Right lobe of liver (tissue), 6 donors: ENCODE data around the gene ENO2. TPM values are rescaled to one million over a fixed set of nuclear protein-coding genes. Genes with fewer than 3 reads are reported as not detected.

Experiments used
- ATAC-seq, 4 donors: fragments of 200-7000 bp; cut with Tn5 transposase; one replicate each; pipeline ENCODE4 v1.9.1; 2020; ENCODE audit warnings: mild to moderate bottlenecking in 4 of 4, moderate library complexity in 4 of 4
- DNase-seq, 3 donors: peaks; one replicate each; pipeline ENCODE4 v3.0.0-alpha.2; 2020
- H3K27ac ChIP-seq, 3 donors: fragments of 200-600 bp; one replicate each; pipeline ENCODE4 v1.8.0; 2022
- H3K27me3 ChIP-seq, 2 donors: fragments of 200-600 bp; one replicate each; pipeline ENCODE4 v1.8.0; 2022
- H3K36me3 ChIP-seq, 4 donors: fragments of 200-600 bp; sonication (generic) in 1 of 4; one replicate each; pipeline versions ENCODE4 v1.5.1 to v1.8.0; 2017 to 2022; ENCODE audit warnings: control low read depth in 1 of 4
- H3K4me1 ChIP-seq, 4 donors: fragments of 200-600 bp; sonication (generic) in 1 of 4; one replicate each; pipeline versions ENCODE4 v1.5.1 to v1.8.0; 2017 to 2022; ENCODE audit warnings: control low read depth in 1 of 4
- H3K4me3 ChIP-seq, 3 donors: fragments of 200-600 bp; one replicate each; pipeline ENCODE4 v1.8.0; 2022
- H3K9me3 ChIP-seq, 4 donors: fragments of 200-600 bp; sonication (generic) in 1 of 4; one replicate each; pipeline versions ENCODE4 v1.5.1 to v1.8.0; 2017 to 2022; ENCODE audit warnings: control low read depth in 1 of 4
- POLR2A ChIP-seq: fragments of 450-650 bp; IDR thresholded peaks from one replicate; pipeline ENCODE4 v1.6.1; 2017; ENCODE audit warnings: antibody characterized with exemption, mild to moderate bottlenecking
- WGBS: methylation state at CpG from one replicate; pipeline ENCODE4 v1.1.6; 2018; ENCODE audit warnings: low coverage, low lambda C conversion rate; ENCODE audit not compliant: insufficient coverage; ENCODE audit errors: missing lambda C conversion rate; 5-methylcytosine and 5-hydroxymethylcytosine counted together
- intact Hi-C, 2 donors: fragments of 100-400 bp; cut with DNase I; formaldehyde crosslinking; loops; one replicate each; pipeline versions ENCODE4 v1.11.2 to v1.14.1; 2022
- total RNA-seq, 6 experiments: library from RNA; depleted of rRNA in 2 of 6; stranded (reverse); fragments of >200 nt in 2 of 6; fragmentation: NEBNext Ultra II Directional in 3 of 6; extraction: Animal tissue kit (Norgen Biotek cat#: 25700) in 3 of 6; gene quantifications; one replicate each; pipeline versions ENCODE4 v1.1.0 to v1.2.4, GENCODE V29; 2016 to 2023
- TF ChIP-seq, protein P1 (sequence below), 4 donors: fragments of 200-600 bp in 3 of 4; fragments of 450-650 bp in 1 of 4; IDR thresholded peaks; one replicate each; pipeline versions ENCODE4 v1.5.1 to v1.8.0; 2016 to 2022; ENCODE audit warnings: antibody characterized with exemption in 4 of 4, mild to moderate bottlenecking in 2 of 4
- donor health status: DM: no; HTN: yes; CAD: no.
- donor health status: DM: no; HTN: no; CAD: no.
- donor health status: DM: no; HTN: no; CAD: no.
- donor health status: DM: no; HTN: yes; CAD: no.
- donor health status: DM: no; HTN: yes; CAD: no.

Gene ENO2
- total RNA-seq, 6 experiments from 2014 or later: 1.1 to 9.3 (median 2.0) TPM

DNA sequence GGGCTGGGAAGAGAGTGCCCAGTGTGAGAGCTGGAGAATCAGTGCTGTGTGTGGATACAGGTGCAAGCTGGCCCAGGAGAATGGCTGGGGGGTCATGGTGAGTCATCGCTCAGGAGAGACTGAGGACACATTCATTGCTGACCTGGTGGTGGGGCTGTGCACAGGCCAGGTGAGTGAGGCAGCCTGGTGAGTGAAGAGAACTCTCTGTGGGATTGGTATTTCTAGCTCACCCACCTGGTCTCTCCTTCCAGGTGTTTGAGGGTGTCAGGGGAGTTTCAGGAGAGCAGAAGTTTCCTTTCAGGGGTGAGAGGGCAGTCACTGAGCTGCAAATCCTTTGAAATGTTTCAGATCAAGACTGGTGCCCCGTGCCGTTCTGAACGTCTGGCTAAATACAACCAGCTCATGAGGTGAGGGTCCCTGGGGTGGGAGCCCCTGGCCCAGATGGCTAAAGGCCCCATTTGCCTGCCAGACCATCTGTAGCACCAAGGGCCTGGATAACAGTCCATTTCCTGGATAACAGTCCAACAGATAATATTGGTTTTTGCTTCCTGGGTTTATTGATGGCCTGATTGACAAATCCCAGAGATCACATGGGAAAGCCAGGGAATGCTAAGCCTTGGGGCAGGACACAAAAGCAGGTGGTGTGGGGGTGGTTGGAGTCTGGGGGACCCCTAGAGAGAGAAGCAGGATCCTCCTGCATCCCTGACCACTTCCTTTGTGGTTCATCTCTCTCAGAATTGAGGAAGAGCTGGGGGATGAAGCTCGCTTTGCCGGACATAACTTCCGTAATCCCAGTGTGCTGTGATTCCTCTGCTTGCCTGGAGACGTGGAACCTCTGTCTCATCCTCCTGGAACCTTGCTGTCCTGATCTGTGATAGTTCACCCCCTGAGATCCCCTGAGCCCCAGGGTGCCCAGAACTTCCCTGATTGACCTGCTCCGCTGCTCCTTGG lies 7.9 kb downstream of the ENO2 start:
- Histone ChIP-seq H3K27me3 (no peaks in the 10 kb centered on the region), H3K9me3 (no peaks in the 10 kb centered on the region), H3K27ac (no peak overlapping the region), H3K4me1 (peaks cover 0 to 30% (median 13%) of the 10 kb centered on the region in 4 donors), H3K36me3 (no peaks in the 10 kb centered on the region), H3K4me3 (no peak overlapping the region)
- intact Hi-C loops: no loop called here
- 79% methylated on average over 2 of the region's 9 CpGs for WGBS
- DNase-seq (no peak), ATAC-seq (no peak)
- TF ChIP-seq, protein P1, sequence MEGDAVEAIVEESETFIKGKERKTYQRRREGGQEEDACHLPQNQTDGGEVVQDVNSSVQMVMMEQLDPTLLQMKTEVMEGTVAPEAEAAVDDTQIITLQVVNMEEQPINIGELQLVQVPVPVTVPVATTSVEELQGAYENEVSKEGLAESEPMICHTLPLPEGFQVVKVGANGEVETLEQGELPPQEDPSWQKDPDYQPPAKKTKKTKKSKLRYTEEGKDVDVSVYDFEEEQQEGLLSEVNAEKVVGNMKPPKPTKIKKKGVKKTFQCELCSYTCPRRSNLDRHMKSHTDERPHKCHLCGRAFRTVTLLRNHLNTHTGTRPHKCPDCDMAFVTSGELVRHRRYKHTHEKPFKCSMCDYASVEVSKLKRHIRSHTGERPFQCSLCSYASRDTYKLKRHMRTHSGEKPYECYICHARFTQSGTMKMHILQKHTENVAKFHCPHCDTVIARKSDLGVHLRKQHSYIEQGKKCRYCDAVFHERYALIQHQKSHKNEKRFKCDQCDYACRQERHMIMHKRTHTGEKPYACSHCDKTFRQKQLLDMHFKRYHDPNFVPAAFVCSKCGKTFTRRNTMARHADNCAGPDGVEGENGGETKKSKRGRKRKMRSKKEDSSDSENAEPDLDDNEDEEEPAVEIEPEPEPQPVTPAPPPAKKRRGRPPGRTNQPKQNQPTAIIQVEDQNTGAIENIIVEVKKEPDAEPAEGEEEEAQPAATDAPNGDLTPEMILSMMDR (IDR thresholded peaks at IDR 0.05): no peak
- TF ChIP-seq POLR2A: no peak

DNA sequence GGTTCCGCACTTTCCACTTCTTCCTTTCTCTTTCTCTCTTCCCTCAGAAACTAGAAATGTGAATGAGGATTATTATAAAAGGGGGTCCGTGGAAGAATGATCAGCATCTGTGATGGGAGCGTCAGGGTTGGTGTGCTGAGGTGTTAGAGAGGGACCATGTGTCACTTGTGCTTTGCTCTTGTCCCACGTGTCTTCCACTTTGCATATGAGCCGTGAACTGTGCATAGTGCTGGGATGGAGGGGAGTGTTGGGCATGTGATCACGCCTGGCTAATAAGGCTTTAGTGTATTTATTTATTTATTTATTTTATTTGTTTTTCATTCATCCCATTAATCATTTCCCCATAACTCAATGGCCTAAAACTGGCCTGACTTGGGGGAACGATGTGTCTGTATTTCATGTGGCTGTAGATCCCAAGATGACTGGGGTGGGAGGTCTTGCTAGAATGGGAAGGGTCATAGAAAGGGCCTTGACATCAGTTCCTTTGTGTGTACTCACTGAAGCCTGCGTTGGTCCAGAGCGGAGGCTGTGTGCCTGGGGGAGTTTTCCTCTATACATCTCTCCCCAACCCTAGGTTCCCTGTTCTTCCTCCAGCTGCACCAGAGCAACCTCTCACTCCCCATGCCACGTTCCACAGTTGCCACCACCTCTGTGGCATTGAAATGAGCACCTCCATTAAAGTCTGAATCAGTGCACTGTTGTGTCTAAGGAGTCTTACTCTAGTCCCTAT lies 8.8 kb downstream of the ENO2 start:
- DNase-seq (no peak), ATAC-seq (no peak)
- H3K27me3 ChIP-seq: no peaks in the 10 kb centered on the region
- intact Hi-C loops: no loop called here
- H3K4me3 ChIP-seq: no peak overlapping the region
- 58% methylated on average over 10 of the region's 10 CpGs for WGBS
- H3K36me3 ChIP-seq: no peaks in the 10 kb centered on the region
- no peaks in the 10 kb centered on the region for H3K9me3 ChIP-seq
- no peak overlapping the region for H3K27ac ChIP-seq
- TF ChIP-seq POLR2A: no peak
- TF ChIP-seq, protein P1 (IDR thresholded peaks at IDR 0.05): no peak
- H3K4me1 ChIP-seq: peaks cover 0 to 30% (median 13%) of the 10 kb centered on the region in 4 donors

DNA sequence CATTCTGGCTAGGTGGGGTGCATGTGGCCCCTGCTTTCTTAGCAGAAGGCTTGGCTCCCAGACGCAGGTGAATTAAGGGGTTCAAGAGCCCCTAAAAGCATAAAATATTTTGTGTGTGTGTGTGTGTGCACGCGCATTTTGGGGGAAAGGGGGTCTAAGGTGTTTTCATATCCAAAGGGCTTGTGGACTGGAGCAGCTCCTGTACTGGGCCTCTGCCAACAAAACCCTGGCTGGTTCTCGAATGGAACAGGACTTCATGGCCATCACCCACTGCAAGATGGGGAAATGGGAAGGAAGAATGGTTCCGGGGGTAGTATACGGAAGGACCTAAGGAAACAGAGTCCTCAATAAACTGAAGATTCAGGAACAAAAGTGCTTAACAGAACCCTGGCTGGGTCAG lies 9.5 kb downstream of the ENO2 start:
- H3K27ac ChIP-seq: no peak overlapping the region
- WGBS: 23% methylated on average over 6 of the region's 6 CpGs
- no peak for TF ChIP-seq POLR2A
- TF ChIP-seq, protein P1 (IDR thresholded peaks at IDR 0.05): no peak
- ATAC-seq (no peak), DNase-seq (no peak)
- H3K4me3 ChIP-seq: no peak overlapping the region
- no peaks in the 10 kb centered on the region for H3K9me3 ChIP-seq
- intact Hi-C loops: no loop called here
- no peaks in the 10 kb centered on the region for H3K27me3 ChIP-seq
- H3K4me1 ChIP-seq: peaks cover 0 to 31% (median 13%) of the 10 kb centered on the region in 4 donors
- H3K36me3 ChIP-seq: no peaks in the 10 kb centered on the region

DNA sequence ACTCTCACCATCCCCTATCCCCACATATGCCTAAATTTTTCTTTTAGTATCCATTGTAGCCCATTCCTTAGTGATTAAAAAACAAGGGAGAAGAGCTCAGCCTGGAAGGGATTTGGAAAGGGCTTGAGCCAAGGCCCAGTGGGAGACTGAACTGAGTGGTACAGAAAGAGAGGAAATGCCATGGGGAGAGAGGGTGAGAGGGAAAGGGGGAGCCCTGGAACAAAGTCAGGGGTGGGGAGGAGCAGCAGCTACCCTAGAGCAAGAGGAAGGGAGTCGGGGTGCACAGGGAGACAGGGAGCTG lies 10.8 kb downstream of the ENO2 start:
- Histone ChIP-seq H3K9me3 (no peaks in the 10 kb centered on the region), H3K27me3 (no peaks in the 10 kb centered on the region), H3K36me3 (no peaks in the 10 kb centered on the region), H3K4me3 (no peak overlapping the region), H3K4me1 (peaks cover 0 to 44% (median 18%) of the 10 kb centered on the region in 4 donors), H3K27ac (peak overlapping the region; percentile 62 to 80 (median 70))
- intact Hi-C loops: no loop called here
- TF ChIP-seq POLR2A: no peak
- TF ChIP-seq, protein P1 (IDR thresholded peaks at IDR 0.05): no peak
- DNase-seq (no peak), ATAC-seq (no peak)
- 14% methylated on average over 1 of the region's 1 CpG for WGBS
